HG02938 (cell line): ENCODE results near the gene IQCH.
"Not testable (repeated sequence)": the region's sequence is repeated elsewhere in the genome, so short reads cannot be mapped to it uniquely, and the experiment has no call there.

Experiments used
- ATAC-seq: cut with Tn5 transposase; IDR thresholded peaks from one replicate; pipeline ENCODE4 v1.9.1; 2021; ENCODE audit warnings: mild to moderate bottlenecking, moderate library complexity; ENCODE audit not compliant: unreplicated experiment

Gene IQCH

GRCh38 chr15:67433495-67434099 lies 179.0 kb downstream of the IQCH start:
- ATAC-seq: no peak

- ATAC-seq: not testable (repeated sequence)
Measured at GRCh38 chr15:67436351-67437250, 182.0 kb downstream of the IQCH start.

- no peak for ATAC-seq
Measured at GRCh38 chr15:67444100-67444499, 189.5 kb downstream of the IQCH start.

- no peak for ATAC-seq
Measured at GRCh38 chr15:67446449-67446848, 191.9 kb downstream of the IQCH start.

GRCh38 chr15:67448372-67448771 lies 193.8 kb downstream of the IQCH start:
- ATAC-seq: not testable (repeated sequence)

GRCh38 chr15:67453703-67454102 lies 199.1 kb downstream of the IQCH start:
- not testable (repeated sequence) for ATAC-seq

- peak; percentile 56 for ATAC-seq
Measured at GRCh38 chr15:67456677-67457529, 202.3 kb downstream of the IQCH start.

GRCh38 chr15:67458331-67459029 lies 203.9 kb downstream of the IQCH start:
- no peak for ATAC-seq

GRCh38 chr15:67460521-67460920 lies 205.9 kb downstream of the IQCH start:
- ATAC-seq: no peak

- no peak for ATAC-seq
Measured at GRCh38 chr15:67461735-67462134, 207.1 kb downstream of the IQCH start.

- no peak for ATAC-seq
Measured at GRCh38 chr15:67462875-67463274, 208.3 kb downstream of the IQCH start.

GRCh38 chr15:67463488-67463887 lies 208.9 kb downstream of the IQCH start:
- ATAC-seq: no peak

GRCh38 chr15:67465196-67465952 lies 210.8 kb downstream of the IQCH start:
- ATAC-seq: no peak

GRCh38 chr15:67468416-67468815 lies 213.8 kb downstream of the IQCH start:
- no peak for ATAC-seq

GRCh38 chr15:67469680-67470079 lies 215.1 kb downstream of the IQCH start:
- no peak for ATAC-seq

GRCh38 chr15:67472957-67473356 lies 218.4 kb downstream of the IQCH start:
- no peak for ATAC-seq

- ATAC-seq: no peak
Measured at GRCh38 chr15:67474405-67475110, 220.0 kb downstream of the IQCH start.

GRCh38 chr15:67479781-67480505 lies 225.4 kb downstream of the IQCH start:
- no peak for ATAC-seq

- no peak for ATAC-seq
Measured at GRCh38 chr15:67480741-67481140, 226.2 kb downstream of the IQCH start.
